Ammon's horn (tissue), 1 donor: ENCODE measurements around the gene MYO18B.

Experiments used
- DNase-seq: peaks from one replicate; pipeline ENCODE4 v3.0.0-alpha.2; 2016; ENCODE audit warnings: low spot score

MYO18B gene

DNA sequence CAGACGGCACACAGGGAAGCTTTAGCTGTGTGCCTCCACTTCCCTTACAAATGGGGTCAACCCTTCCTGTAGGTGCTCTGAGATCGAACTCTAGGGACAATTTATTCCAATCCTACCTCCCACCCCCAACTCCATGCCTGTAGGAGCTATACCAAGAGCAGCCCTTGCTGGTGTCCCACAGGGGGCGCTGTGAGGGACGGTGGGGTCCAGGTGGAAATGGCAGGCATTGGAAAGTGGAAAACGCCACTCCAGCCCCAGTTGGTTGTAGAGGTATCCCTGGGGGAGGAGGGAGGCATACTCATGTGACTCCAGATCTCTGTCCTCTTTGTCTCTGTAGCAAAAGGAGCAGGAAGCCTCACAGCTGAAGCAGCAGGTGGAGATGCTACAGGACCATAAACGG lies 161.3 kb downstream of the MYO18B start:
- DNase-seq, result no peak

DNA sequence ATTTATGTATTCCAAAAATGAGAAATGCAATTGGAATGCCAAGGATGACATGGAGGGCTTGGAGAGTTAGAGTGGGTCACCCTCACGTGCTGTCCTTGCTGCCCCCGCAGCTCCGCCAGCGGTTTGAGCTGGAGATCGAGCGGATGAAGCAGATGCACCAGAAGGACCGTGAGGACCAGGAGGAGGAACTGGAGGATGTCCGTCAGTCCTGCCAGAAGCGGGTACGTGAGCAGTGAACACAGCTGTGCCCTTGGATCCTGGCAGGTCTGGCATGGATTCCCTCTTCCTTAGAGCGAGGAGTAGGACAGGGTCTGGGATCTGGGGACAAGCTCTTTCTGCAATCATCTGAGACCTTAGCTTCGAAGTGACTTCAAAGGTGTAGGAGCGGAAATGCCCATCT lies 166.2 kb downstream of the MYO18B start:
- DNase-seq, result no peak

DNA sequence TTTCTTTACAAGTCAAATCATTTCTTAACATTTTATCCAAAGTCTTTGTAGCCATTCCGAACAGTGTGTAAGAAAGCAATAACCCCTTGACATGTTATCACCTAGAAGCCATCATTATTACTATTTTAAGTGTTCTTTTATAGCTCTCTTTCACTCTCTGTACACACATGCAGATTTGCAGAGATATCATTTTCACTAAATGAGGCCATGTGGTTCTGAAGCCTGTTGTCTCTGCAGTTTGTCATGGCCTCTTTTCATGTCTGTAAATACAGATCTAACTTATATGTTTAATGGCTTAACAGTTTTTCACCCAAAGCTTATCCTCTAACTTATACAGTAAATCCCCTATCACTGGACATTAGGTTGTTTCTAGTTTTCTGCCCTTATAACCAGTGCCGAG lies 166.8 kb downstream of the MYO18B start:
- DNase-seq, result no peak

DNA sequence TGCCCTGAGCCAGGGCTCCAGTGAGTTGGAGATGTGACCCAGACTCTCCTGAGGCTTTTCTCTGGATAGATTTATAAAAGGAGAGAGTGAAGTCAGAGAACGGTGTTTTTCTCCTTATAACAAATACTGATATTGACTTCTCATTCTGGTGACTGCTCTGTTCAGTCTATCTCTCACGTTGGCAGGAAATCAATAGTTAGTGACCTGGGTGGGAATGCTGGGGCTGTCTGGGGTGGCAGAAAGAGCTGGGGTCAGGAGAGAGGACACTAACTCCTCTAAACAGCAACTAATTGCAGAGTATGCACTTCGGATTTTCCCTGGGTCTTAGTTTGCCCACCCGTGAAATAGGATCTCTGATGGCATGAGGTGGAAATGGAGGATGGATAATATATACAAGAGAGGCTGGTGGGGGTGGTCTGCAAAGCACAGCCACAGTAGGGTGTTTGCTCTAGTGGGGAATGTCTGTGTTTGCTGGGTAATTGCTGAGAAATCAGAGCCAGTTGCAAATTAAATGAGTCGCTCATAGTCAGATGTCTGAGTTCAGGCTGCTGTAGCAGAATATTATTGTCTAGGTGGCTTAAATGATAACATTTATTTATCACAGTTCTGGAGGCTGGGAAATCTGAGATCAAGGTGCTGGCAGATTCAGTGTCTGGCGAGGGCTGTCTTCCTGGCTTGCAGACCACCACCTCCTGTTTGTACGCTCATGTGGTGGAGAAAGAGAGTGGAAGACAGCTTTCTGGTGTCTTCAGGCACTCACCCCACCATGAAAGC lies 167.8 kb downstream of the MYO18B start:
- no peak for DNase-seq

DNA sequence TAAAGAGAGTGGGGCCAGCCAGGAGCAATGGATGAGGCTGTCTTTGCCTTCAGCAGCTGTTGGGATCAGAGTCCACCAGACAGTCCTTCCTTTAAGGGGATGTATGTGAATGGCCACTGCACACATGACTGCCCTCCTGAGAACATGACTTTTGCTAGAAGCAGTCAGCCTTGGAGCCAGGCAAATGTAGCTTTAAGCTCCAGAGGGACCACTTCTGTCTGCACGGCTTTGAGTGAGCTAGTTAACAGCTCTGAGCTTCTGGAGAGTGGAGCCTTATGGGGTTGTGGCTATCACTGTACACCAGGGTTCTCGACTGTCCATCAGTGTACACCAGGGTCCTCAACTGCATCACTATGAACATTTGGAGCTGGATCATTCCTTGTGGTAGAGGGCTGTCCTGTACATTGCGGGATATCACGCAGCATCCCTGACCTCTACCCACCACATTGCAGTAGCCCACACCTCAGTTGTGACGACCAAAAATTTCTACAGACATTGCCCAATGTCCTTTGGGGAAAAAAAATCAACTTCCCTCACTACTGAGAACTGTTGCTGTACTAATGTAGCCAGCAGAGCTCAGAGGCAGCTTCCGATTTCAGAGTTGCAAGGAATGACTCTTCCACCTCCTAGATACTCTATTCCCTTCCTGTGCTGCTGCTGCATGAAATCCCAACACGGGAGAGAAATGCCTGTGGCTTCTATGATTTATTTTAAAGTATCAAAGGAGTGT lies 169.4 kb downstream of the MYO18B start:
- no peak for DNase-seq

DNA sequence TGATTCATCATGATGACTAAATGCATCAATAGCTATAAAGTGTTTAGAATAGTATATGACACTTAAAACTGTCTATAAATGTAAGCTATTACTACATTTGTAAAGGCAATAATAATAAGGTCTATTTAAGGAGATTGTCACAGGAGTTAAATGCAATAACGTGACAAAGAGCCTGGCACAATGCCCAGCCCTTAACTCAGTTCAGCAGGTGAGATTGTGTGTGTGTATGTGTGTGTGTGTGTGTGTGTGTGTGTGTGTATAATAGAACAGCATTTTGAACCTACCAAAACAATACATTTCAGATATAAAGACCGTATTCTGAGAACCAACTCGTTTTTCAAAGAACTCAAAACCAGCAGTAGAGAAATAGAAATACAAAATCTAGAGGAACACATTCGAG lies 177.5 kb downstream of the MYO18B start:
- DNase-seq, result no peak

DNA sequence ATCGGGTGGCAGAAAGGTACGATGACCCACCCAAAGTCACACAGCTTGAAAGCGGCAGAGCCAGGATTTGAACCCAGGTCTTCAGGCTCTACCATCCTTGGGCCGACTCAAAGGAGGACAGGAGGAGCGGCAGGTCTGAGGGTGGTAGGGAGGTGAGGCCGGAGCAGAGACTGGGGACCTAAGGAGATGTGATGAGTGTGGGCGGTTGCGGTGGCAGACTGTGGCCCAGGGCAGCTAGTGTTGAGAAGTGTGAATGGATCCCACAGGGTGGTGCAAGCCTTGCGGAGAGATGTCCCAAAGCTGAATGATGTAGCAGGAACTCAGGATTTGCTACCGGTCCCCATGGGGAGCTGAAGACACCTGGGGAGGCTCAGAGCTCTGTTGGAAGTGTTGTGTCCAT lies 180.2 kb downstream of the MYO18B start:
- DNase-seq, result no peak

DNA sequence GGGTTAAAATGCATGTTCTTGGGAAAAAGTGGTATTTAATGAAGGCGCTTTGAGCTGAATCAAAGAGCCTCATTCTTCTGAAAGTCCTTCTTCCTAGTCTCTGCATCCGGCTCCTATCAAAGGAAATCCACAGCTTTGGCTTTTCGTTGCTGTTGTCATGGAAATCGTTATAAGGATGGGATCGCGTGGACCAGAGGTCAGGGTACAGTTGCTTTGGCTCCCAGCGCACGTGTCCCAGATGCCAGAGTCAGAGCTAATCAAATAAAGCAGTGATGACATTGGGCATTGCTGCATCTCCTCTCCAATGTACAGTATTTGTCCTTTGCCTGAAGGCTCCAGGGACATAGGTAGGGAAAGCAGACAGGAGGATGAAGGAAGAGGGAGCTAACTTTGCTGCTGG lies 181.9 kb downstream of the MYO18B start:
- DNase-seq, result no peak

DNA sequence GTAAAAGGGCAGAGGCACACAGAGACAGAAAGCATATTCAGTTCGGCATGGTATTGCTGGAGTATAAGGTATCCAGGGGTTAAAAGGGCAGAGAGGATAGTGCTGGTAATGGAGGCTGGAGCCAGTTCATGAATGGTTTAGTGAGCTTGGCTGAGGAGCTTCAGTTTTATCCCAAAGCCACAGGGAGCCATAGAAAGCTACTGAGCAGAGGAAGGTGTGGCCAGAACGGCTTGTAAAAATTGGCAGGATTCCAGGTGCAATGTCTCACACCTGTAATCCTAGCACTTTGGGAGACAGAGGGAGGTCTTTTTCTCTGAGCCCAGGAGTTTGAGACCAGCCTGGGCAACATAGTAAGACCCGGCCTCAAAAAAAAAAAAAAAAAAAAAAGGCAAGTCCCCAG lies 186.1 kb downstream of the MYO18B start:
- no peak for DNase-seq

DNA sequence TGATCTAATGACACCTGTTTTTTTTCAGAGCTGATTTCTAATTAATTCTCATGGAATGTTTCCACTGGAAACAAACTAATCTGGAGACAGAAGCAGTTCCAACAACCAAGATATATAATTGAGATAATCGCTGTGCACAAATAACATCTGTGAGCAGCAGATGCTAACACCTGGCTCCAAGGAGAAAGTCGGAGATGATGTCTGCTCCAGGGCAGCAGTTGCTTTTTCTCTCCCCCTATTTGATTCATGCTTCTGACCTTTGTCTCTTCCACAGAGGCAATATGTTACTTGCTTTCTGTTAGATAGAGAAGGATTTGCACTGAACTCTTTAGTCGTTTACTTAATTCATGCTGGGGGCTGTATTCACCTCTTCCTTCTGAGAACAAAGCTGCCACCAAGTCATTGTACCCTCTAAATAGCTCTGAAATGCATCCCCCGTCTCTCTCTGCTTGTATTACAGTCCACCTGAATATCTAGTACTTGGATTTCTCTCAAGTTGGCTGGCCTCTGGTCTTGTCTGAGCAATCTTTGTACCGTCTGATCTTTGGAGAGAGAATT lies 187.4 kb downstream of the MYO18B start:
- DNase-seq, result no peak

DNA sequence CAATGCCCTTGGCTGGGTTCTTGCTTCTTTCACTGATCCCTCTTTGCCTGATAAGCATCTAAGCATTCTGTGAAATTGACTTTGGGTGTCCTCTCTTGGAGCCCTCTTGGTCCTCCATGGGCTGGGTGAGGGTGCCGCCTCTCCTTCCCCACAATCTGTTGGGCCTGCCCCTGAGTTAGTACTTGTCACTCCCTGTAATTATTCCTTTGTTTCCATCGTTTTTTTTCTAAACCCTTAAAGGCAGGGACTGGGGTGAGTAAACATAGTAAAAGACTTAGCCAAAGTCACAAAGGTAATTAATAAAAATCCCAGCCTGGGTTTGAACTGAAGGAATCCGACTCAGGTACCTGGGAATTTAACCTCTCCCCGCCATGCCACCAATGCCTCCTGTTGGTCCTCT lies 188.1 kb downstream of the MYO18B start:
- no peak for DNase-seq

DNA sequence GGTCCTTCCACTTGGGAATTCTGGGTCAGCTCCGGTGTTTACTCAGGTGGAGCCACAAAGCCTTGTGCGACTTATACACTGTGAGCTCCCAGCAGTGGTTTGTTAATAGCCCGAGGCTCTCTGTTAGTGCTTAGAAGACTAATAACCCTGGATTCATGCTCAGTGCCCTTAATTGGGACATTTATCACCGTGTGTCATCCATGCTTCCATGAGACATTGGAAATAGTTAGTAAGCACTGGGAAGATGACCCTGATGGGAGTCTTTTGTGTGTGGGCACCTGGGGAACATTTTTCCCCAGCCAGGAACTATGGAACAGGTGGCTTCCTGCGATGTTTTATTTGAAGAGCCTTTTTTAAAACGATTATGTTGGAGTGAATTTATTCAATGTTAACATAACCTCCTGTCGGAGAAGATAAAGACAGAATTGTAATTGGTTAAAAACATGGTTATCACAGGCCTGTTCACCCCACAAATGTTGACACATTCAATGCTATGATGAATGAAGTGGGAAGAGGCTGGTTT lies 188.9 kb downstream of the MYO18B start:
- DNase-seq, result no peak

DNA sequence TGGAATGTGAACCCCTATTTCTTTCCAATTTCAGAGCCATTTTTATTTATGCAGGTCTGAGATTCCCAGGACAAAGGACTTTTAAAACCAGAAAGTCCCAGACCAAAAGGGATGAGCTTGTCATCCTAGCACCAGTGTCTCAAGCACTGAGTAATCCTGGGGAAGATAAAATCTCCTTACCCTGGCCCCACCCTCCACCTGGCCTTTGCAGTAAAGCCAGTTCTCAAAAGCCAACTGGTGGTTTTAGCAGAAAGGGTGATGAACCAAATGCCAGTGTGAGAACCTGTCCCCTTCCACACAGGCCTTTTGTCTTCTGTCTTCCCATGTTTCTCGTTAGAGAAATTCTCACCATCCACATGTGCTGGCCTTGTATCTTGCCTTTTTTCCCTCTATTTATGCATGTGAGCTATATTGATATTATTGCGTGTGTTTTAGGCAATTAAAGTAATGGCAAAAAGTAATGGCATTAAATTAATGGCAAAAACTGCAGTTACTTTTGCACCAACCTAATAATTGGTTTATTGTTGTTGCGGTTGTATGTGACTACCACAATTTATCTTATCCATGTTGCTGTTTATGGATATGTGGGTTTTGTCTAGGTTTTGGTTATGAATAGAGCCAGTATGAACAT lies 191.3 kb downstream of the MYO18B start:
- no peak for DNase-seq

DNA sequence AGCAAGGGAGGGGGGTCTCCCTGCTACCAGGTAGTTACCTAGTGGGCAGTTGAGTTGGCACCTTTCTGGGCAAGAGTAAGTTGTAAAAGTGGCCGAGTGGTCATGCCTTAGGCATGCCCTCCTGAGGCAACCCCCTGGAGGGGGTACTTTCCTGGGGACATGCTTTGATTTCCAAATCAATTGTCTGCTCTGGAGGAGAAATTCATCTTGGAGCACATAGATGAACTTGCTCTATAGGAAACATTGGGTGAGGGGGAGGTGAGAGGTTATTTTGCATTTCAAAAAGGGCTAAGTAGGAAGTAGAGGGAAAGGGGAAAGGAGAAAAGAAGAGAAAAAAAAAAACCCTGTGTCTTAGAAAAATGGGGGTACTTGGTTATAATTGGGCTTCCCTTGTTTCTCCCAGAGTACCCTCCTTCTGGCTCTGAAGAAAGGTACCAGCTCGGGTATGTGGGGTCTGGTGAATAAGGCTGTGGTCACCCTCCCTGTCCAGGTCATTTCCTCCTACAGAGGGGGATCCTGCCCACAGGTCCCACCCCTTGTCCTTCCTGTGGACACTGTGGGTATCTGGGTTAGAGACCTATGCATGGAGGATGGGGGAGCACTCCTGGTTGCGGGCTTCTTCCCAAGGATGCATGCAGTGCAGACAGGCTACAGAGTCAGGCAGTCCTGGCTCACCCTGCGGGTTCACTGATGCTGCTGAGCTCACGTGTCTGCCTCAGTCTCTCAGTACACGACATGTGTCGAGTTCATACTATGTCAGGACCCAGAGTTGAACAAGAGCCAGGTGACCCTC lies 193.5 kb downstream of the MYO18B start:
- DNase-seq, result no peak

DNA sequence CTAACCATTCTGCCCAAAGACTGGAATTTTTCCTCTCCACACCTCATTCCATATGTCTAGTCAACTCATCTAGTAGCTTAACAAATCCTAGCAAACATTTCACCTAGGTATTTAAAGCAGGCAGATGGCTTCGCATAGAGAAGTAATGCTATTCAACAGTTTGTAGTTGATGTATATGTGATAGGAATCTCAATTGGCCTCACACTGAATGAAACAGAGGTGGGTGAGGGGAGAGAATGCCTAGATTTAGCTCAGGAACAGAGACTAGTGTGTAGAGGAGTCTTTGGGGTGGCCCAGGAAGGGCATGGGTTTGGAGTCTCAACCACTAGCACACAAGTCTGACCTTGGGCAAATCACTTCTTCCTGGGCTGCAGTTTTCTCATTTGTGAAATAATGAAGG lies 196.2 kb downstream of the MYO18B start:
- no peak for DNase-seq

DNA sequence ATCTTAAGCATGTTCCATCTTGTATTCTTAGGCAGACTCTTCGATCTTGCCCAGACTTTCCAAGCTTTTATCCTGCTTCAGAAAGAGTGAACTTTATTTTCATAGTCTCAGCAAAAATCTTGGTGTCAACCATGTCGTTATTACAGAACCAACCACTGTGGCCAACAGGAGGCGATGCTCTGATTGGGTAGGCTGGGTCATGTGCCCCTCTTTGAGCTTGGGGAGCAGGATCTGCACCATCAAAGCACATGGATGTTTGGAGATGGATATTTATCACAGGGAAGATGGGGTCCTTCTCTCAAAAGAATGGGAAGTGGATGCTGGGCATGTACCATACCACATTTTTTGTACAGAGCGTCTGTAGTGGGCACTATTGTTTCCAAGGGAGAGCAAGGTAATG lies 197.4 kb downstream of the MYO18B start:
- no peak for DNase-seq

DNA sequence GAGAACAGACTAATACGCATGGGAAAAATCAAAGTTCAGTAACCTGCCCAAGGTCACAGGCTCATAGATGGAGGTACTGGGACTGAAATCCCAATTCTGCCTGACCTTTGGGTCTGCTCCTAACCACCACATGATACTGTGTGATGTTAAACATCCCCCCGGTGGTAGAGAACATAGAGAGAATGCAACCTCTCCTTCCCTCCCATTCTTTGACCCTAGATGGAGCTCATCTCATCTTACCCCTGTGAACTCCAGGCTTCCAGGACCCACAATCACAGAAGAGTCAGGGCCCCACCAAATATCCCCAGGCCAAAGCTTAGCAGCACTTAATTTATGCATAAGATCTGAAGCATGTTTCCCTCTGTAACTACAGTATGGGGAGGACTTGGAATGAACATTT lies 198.5 kb downstream of the MYO18B start:
- DNase-seq, result no peak

DNA sequence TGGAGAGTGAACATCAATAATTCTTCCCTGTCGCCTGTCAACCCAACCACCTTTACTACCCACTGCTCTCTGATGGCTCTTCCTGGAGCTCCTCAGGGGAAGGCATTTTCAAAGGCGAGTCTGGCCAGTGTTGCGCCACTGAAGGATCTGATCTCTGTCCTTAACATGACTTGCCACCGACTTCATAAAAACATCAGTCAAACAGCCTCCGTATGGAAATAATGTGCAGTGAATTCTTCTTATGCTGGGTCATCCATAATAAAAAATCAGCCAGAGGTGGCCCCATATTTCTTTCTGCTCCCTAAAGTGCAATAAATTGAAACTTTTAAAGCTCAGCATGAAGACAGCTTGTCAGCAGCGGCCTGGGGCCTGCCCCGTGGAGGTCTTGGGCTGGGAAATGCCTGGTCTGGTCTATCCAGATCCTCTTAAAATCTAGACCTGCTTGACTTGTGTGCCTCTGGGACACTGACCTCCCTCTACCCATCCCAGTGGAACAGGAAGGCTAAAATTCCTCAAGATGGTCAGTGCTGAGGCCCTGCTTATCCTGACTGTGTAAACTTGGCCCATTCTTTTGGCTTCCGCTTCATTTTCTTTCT lies 199.5 kb downstream of the MYO18B start:
- DNase-seq, result no peak

DNA sequence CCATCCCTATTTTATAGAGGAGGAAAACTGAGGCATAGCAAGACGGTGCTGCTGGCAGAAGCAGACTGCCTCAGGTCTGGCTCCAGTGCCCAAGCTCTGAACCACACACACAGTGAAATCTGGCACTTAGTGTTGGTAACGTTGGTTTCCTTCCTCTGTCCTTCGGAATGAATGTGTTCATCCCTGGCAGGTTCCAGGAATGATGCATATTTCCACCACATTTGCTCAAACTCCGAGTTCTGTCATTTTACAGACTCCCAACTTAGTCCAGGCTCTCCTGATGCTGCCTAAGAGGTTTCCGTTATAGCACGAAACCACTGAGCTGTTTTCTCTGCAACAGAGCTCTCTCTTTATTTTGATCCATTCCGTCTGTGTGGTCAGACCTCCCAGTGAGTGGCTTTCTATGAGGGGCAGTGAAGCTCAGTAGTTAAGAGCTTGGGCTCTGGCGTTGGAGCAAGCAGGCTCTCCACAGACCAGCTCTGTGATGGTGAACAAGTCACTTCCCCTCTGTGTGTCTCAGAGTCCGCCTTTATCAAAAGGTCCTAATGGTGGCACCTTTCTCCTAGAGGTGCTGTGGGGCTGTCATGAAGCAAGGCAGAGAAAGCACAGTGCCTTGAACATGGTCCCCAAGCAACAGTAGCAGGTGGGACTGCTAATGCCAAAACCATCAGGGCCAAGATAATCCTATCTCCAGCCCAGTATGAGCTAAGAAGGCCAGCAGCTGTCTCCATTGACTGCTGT lies 200.3 kb downstream of the MYO18B start:
- no peak for DNase-seq

DNA sequence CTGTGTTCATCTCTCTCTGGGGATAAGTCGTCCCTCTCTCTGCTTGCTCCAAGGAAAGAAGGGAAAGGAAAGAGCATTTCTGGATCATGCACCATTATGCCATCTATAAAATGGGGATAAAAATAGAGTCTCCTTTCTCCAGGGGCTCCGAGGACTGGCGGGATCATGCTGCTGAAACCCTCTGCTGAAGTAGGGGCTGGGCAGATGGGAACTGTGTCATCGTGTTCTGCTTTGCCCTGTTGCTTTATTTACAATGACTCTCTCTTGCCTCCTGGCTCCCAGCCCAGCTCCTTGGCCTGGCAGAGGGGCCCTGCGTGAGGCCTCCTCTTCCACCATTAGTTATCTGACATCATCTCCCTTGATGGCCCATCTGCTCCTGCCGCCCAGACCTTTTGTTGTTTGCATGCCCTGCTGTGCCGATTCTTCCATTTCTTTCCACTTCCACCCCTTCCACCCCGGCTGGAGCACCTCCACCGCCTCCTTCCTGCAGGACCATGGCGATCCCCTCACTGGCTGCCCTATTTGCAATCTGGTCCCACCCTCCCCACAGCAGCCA lies 200.9 kb downstream of the MYO18B start:
- peak; percentile 77 for DNase-seq
